GM23338 (cell line): ENCODE data around the gene BTBD9. TPM values are rescaled to one million over a fixed set of nuclear protein-coding genes. Genes with fewer than 3 reads are reported as not detected.
A peak's percentile ranks its signal among the peaks of the same experiment; 100 is the strongest.

ENCODE experiments used
- ATAC-seq: fragments of 200-7000 bp; cut with Tn5 transposase; 3 replicates; pipeline ENCODE4 v1.9.1; 2020
- DNase-seq: peaks from one replicate; pipeline ENCODE4 v3.0.0-alpha.2; 2015; ENCODE audit warnings: low spot score
- H2AFZ ChIP-seq: fragments of 200-600 bp; sonication (generic); 2 replicates; pipeline ENCODE4 v1.8.0; 2016; ENCODE audit warnings: antibody characterized with exemption, mild to moderate bottlenecking, moderate library complexity
- H3F3A ChIP-seq: fragments of 200-600 bp; sonication (generic); replicated peaks from 2 replicates; pipeline ENCODE4 v1.8.0; 2017; ENCODE audit warnings: antibody characterized with exemption, mixed run types, low read depth
- H3K27ac ChIP-seq: fragments of 200-600 bp; sonication (generic); 2 replicates; pipeline ENCODE4 v1.6.1; 2016; ENCODE audit warnings: low read depth
- H3K27me3 ChIP-seq: fragments of 200-600 bp; sonication (generic); 2 replicates; pipeline ENCODE4 v1.8.0; 2016; ENCODE audit warnings: mild to moderate bottlenecking, mixed run types, moderate library complexity; ENCODE audit not compliant: insufficient read depth
- H3K36me3 ChIP-seq: fragments of 200-600 bp; sonication (generic); 2 replicates; pipeline ENCODE4 v1.8.0; 2016; ENCODE audit warnings: mild to moderate bottlenecking; ENCODE audit not compliant: insufficient read depth
- H3K4me1 ChIP-seq: fragments of 200-600 bp; sonication (generic); 2 replicates; pipeline ENCODE4 v1.8.0; 2016; ENCODE audit warnings: mild to moderate bottlenecking, moderate library complexity; ENCODE audit not compliant: insufficient read depth
- H3K4me2 ChIP-seq: fragments of 200-600 bp; sonication (generic); 2 replicates; pipeline ENCODE4 v1.7.1; 2017; ENCODE audit warnings: mixed run types
- H3K4me3 ChIP-seq: fragments of 200-600 bp; sonication (generic); 2 replicates; pipeline ENCODE4 v1.6.1; 2016; ENCODE audit warnings: mixed run types
- H3K79me2 ChIP-seq: fragments of 200-600 bp; sonication (generic); replicated peaks from 2 replicates; pipeline ENCODE4 v1.8.0; 2017; ENCODE audit warnings: mild to moderate bottlenecking; ENCODE audit not compliant: insufficient read depth
- H3K9me2 ChIP-seq: fragments of 200-600 bp; sonication (generic); 2 replicates; pipeline ENCODE4 v1.8.0; 2017; ENCODE audit not compliant: insufficient read depth
- H4K20me1 ChIP-seq: fragments of 200-600 bp; sonication (generic); replicated peaks from 2 replicates; pipeline ENCODE4 v1.8.0; 2017; ENCODE audit warnings: mild to moderate bottlenecking; ENCODE audit not compliant: insufficient read depth
- H3K27ac Mint-ChIP-seq: 2 replicates; pipeline ENCODE4 v1.8.0; 2020; ENCODE audit warnings: inconsistent platforms, mild to moderate bottlenecking, moderate library complexity, mixed read lengths
- H3K27me3 Mint-ChIP-seq: 3 replicates; pipeline ENCODE4 v1.8.0; 2022; ENCODE audit warnings: low read depth, mild to moderate bottlenecking, moderate library complexity, mixed read lengths, inconsistent platforms; ENCODE audit not compliant: insufficient read depth, poor library complexity
- H3K36me3 Mint-ChIP-seq: 3 replicates; pipeline ENCODE4 v1.8.0; 2021; ENCODE audit warnings: low read depth, mild to moderate bottlenecking, inconsistent platforms, moderate library complexity, mixed read lengths
- H3K4me1 Mint-ChIP-seq: 3 replicates; pipeline ENCODE4 v1.8.0; 2020; ENCODE audit warnings: mild to moderate bottlenecking, inconsistent platforms, mixed read lengths
- H3K4me3 Mint-ChIP-seq: 3 replicates; pipeline ENCODE4 v1.8.0; 2021; ENCODE audit warnings: moderate library complexity, mild to moderate bottlenecking, inconsistent platforms, mixed read lengths
- H3K9me3 Mint-ChIP-seq: 3 replicates; pipeline ENCODE4 v1.8.0; 2020; ENCODE audit warnings: moderate library complexity, mild to moderate bottlenecking, inconsistent platforms, mixed read lengths
- CREB1 ChIP-seq: fragments of 250-450 bp; sonication (Bioruptor Pico); IDR thresholded peaks from 2 replicates; pipeline ENCODE4 v1.5.0; 2020; ENCODE audit warnings: low read depth, mild to moderate bottlenecking, moderate library complexity
- CTCF ChIP-seq, 2 experiments: fragments of 200-600 bp in 1 of 2; sonication (generic) in 1 of 2; conservative IDR thresholded peaks; 2 replicates each; pipeline versions ENCODE4 v1.5.1 to v1.6.1; 2016 to 2017; ENCODE audit warnings: antibody characterized with exemption in 2 of 2, low read depth in 2 of 2, mild to moderate bottlenecking in 2 of 2, moderate library complexity in 1 of 2
- ETS1 ChIP-seq: IDR thresholded peaks from 2 replicates; pipeline ENCODE4 v1.6.1; 2016; ENCODE audit warnings: antibody characterized with exemption
- POLR2AphosphoS5 ChIP-seq: IDR thresholded peaks from 2 replicates; pipeline ENCODE4 v1.6.1; 2016; ENCODE audit warnings: antibody characterized with exemption, low read depth
- REST ChIP-seq: IDR thresholded peaks from one replicate; pipeline ENCODE4 v1.6.1; 2018; ENCODE audit warnings: antibody characterized with exemption; ENCODE audit not compliant: unreplicated experiment
- STAT1 ChIP-seq: IDR thresholded peaks from one replicate; pipeline ENCODE4 v1.6.1; 2016; ENCODE audit warnings: antibody characterized with exemption; ENCODE audit not compliant: unreplicated experiment
- ZNF114 ChIP-seq: fragments of 250-450 bp; sonication (Bioruptor Pico); IDR thresholded peaks from 2 replicates; pipeline ENCODE4 v1.5.0; 2020; ENCODE audit warnings: mild to moderate bottlenecking, moderate library complexity
- ZNF462 ChIP-seq: fragments of 250-450 bp; sonication (Bioruptor Pico); IDR thresholded peaks from 2 replicates; pipeline ENCODE4 v1.5.0; 2020; ENCODE audit warnings: mild to moderate bottlenecking, moderate library complexity
- polyA plus RNA-seq: library from polyadenylated mRNA; unstranded; fragments of >200 nt; fragmentation: Nextera tagmentation; extraction: Ambion mirVana; gene quantifications from 2 replicates; pipeline ENCODE4 v1.2.1, GENCODE V29; 2016
- total RNA-seq: library from RNA; depleted of rRNA; stranded (reverse); fragments of >200 nt; shearing (Covaris generic); gene quantifications from 2 replicates; pipeline ENCODE4 v1.2.3, GENCODE V29; 2014

The BTBD9 gene
- total and polyA plus RNA-seq, 2 experiments from 2014 or later, result 4.2 to 5.3 TPM

GRCh38 chr6:38567436-38567835 is 72.3 kb downstream of the BTBD9 start:
- Histone ChIP-seq H3F3A (no peaks in the 10 kb centered on the region), H3K79me2 (no peaks in the 10 kb centered on the region), H3K4me1 (peaks cover 10% of the 10 kb centered on the region; the same call in 1 of the 2 replicates), H2AFZ (no peak overlapping the region), H3K4me3 (no peak overlapping the region), H3K27me3 (no peaks in the 10 kb centered on the region), H3K36me3 (no peaks in the 10 kb centered on the region), H3K4me2 (no peak overlapping the region), H4K20me1 (no peaks in the 10 kb centered on the region), H3K9me2 (no peaks in the 10 kb centered on the region), H3K27ac (no peak overlapping the region)
- TF ChIP-seq ZNF114 (no peak), REST (no peak), CTCF (conservative IDR thresholded peaks at IDR 0.05; ENCODE audit: low read depth in 2 of 2) (no peak), CREB1 (CRISPR knock-in tag) (no peak), STAT1 (no peak), ETS1 (no peak)
- no peaks in the 10 kb centered on the region; the same call in 2 of the 3 replicates for H3K9me3 Mint-ChIP-seq
- no peaks in the 10 kb centered on the region for H3K27me3 Mint-ChIP-seq
- no peak overlapping the region for H3K27ac Mint-ChIP-seq
- H3K36me3 Mint-ChIP-seq, result no peaks in the 10 kb centered on the region
- ATAC-seq, result no peak
- H3K4me3 Mint-ChIP-seq, result no peak overlapping the region
- H3K4me1 Mint-ChIP-seq, result peaks cover 22% of the 10 kb centered on the region
- DNase-seq, result no peak

GRCh38 chr6:38566295-38567030 is 73.3 kb downstream of the BTBD9 start:
- no peak overlapping the region; the same call in 1 of the 2 replicates for H3K27ac Mint-ChIP-seq
- Histone ChIP-seq H3F3A (no peaks in the 10 kb centered on the region), H3K4me2 (no peak overlapping the region), H3K9me2 (no peaks in the 10 kb centered on the region), H3K36me3 (no peaks in the 10 kb centered on the region), H4K20me1 (no peaks in the 10 kb centered on the region), H2AFZ (no peak overlapping the region), H3K79me2 (no peaks in the 10 kb centered on the region), H3K4me3 (no peak overlapping the region), H3K27me3 (no peaks in the 10 kb centered on the region), H3K27ac (no peak overlapping the region), H3K4me1 (peaks cover 10% of the 10 kb centered on the region; the same call in 1 of the 2 replicates)
- no peaks in the 10 kb centered on the region for H3K36me3 Mint-ChIP-seq
- H3K4me1 Mint-ChIP-seq, result peaks cover 18% of the 10 kb centered on the region
- H3K27me3 Mint-ChIP-seq, result no peaks in the 10 kb centered on the region
- H3K9me3 Mint-ChIP-seq, result no peaks in the 10 kb centered on the region; the same call in 2 of the 3 replicates
- no peak overlapping the region for H3K4me3 Mint-ChIP-seq
- ATAC-seq (no peak), DNase-seq (peak; percentile 11)
- TF ChIP-seq POLR2AphosphoS5 (no peak), CREB1 (CRISPR knock-in tag) (no peak), ZNF462 (CRISPR knock-in tag) (no peak)
